Stimulated activated CD8-positive, alpha-beta memory T cell treated with anti-CD3 and anti-CD28 coated beads, Interleukin-7, amount 100 ng/mL, for 4 hours (primary cell): ENCODE measurements around the gene FBXL16.
A peak's percentile ranks its signal among the peaks of the same experiment; 100 is the strongest.
"Not testable (repeated sequence)": the region's sequence is repeated elsewhere in the genome, so short reads cannot be mapped to it uniquely, and the experiment has no call there.

Experiments used
- DNase-seq, 2 donors: peaks; one replicate each; pipeline ENCODE4 v3.0.0-alpha.2; 2020; ENCODE audit warnings: low read depth in 2 of 2

Gene FBXL16

DNA sequence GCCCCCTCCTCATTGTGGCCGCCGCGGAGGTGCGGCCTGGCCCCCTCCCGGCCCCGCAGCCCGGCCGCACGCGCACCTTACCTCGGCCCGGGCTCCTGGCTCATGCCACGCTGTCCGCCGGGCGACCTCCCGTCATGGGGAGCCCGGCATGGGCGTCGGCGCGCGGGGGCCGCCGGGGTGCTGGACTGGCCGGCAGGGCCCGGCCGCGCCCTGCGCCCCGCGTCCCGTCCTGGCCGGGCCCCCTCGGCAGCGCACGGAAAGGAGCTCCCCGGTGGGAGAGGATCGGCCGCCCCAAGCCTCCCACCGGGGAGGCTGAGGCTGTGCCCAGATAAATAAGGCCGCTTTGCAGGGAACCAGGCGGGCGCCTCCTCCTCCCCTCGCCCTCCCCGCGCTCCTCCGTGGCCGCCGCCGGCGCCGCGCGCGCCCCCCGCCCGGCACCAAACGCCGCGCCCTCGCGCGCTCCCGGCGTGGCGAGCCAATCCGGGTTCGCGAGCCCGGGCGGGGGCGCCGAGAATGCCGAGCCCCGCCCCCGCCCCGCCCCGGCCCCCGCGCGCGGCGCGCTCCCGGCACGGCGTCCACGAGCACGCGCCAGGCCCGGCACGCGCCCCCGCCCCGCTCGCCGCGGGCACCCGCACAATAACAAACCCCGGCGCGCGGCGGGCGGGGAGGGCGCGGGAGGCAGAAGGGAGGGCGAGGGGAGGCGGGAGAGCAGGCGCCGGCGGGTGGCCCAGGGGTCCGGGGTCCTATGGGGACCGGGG is at the start of gene FBXL16:
Gene FBXL16, minus strand, starts transcription at position 371 of the 758 bp plus-strand sequence. CDS start 8,396 bp downstream, outside the sequence.
- DNase-seq = no peak

GRCh38 chr16:754656-755055 is 49.1 kb upstream of the FBXL16 start:
- no peak for DNase-seq

DNA sequence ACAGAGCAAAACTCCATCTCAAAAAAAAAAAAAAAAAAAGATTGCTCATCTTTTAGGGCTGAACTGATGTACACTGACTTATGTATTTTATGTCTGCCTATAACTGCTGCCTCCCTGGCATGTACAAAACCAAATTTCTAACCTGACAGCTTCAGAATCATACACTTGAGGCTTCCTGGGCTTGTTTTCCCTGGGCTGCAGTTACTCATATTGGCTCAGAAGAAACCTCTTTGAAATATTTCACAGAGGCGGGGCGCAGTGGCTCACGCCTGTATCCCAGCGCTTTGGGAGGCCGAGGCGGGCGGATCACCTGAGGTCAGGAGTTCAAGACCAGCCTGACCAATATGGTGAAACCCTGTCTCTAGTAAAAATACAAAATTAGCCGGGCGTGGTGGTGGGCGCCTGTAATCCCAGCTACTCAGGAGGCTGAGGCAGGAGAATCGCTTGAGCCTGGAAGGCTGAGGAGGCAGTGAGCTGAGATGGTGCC is 48.6 kb upstream of the FBXL16 start:
- not testable (repeated sequence) for DNase-seq

- no peak for DNase-seq
Measured at GRCh38 chr16:752007-752312, 46.4 kb upstream of the FBXL16 start.

- no peak for DNase-seq
Measured at GRCh38 chr16:751152-752006, 45.8 kb upstream of the FBXL16 start.

DNA sequence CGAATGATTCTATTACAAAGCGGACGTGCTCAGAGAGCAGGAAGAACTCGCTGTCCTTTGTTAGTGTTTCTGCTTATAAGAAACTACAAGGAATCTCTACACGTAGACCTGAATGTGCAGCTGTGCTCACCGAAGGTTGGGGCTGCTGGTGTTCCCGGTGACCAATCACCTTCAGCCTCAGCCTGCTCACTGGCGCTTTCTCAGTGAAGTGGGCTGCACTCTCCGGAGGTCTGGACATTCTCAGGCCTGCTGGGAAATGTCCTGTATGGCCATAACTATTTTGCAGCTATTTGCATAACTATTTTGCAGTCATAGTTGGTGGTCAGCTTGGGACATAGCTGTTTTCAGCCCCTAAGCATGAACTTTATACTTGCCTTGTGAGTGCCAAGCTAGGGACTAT is 44.9 kb upstream of the FBXL16 start:
- no peak for DNase-seq

GRCh38 chr16:749010-749409 is 43.4 kb upstream of the FBXL16 start:
- DNase-seq = no peak

DNA sequence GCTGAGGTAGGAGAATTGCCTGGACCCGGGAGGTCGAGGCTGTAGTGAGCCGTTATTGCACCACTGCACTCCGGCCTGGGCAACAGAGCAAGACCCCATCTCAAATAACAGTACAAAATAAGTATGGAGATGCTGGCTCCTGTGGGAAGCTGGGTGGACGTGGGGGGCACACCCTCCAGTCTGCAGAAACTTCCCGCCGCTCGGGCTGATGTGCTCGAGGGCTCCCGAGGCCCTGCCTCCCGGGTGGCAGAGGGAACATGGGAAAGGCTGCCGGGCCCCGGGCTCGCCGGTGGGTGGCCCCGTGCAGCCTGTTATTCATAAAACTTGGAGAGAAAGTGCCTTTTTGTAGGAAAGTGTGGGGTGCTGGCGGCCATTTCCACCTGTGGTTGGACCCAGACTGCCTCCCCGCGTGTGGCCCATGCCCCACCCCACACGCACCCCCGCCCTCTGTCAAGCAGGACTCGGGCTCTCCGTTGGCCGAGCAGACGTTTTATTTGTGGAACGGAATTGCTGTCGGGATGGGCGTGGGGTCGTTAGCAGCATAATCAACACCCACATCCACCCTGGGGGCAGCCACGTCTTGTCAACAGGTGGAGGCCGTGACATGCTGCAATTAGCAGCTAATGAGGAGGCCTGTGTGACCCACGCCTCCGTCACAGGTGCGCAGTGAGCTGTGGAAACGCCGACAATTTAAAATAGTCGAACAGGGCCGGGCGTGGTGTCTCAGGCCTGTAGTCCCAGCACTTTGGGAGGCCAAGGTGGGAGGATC is 42.6 kb upstream of the FBXL16 start:
- DNase-seq = no peak

GRCh38 chr16:746637-747036 is 41.0 kb upstream of the FBXL16 start:
- no peak for DNase-seq

- no peak for DNase-seq
Measured at GRCh38 chr16:745739-746138, 40.1 kb upstream of the FBXL16 start.

DNA sequence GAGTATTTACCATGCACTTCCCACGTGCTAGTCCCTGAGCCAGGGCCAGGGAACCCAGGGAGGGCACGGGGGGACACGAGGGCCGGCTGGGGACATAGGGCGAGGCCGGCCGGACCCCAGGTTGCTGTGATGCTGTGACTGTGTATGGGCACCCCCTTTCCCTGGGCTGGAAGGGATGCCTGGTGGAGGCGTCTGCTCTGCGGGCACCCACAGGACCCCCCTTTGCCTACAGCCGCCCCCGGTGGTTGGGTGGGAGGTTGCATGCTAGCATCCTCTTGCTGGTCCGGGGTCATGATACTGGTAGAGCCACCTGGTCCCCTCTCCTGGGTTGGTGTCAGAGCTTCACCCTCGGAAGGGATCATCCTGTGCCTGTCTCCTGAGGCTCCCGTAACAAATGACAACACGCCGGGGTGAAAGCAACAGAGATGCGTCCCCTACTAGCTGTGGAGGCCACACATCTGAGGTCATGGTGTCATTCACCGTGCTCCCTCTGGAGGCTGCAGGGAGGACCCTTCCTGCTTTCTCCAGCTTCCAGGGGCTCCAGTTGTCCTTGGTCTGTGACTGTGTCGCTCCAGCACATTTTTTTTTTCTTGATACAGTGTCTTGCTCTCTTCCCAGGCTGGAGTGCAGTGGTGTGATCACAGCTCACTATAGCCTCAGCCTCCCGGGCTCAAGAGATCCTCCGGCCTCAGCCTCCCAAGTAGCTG is 38.3 kb upstream of the FBXL16 start:
- DNase-seq = no peak

DNA sequence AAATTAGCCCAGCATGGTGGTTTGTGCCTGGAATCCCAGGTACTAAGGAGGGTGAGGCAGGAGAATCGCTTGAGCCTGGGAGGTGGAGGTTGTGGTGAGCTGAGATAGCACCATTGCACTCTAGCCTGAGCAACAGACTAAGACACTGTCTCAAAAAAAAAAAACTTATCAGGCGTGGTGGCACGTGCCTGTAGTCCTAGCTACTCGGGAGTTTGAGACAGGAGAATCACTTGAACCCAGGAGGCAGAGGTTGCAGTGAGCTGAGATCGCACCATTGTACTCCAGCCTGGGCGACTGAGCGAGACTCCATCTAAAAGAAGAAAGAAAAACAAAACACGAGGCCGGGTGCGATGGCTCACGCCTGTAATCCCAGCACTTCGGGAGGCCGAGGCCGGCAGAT is 37.3 kb upstream of the FBXL16 start:
- DNase-seq = not testable (repeated sequence)

GRCh38 chr16:741986-742629 is 36.5 kb upstream of the FBXL16 start:
- DNase-seq = no peak

DNA sequence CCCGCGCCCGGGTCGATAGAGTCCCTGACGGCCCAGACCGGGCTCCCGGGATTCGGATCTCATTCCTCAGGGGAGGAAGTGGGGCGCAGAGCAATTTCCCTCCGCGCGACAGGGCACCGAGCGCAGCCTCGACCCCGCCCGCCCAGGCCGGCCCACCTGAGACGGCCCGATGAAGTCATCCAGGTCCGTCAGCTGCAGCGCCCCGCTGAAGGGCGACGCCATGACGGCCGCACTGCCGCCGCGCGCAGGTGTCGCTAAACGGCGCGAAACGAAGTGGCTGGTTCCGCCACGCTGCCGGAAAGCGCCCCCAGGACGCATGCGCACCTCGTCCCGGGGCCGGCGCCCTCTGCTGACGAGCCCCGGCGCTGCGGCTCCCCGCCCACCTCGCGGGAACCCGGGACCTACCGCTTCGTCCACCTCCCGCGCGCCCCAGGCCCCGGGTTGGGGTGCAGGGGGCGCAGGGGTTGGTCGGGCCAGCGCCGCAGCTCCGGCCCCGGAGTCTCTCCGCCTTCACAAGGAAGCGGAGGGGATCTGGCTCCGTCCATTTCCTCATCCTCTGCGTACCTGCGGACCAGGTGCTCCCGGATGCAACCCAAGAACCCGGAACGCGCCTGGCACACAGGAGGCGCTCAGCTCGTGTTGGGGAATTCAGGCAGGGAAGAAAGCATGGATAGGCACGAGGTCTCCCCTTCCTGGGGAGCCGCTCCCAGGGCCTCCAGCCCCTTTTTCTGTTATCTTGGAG is 35.3 kb upstream of the FBXL16 start, which contains the start of gene CIAO3:
Gene CIAO3, minus strand, starts transcription at position 234 of the 742 bp plus-strand sequence. Its CDS starts 12 bp downstream, at position 222.
- peak; percentile 80 to 88 for DNase-seq

DNA sequence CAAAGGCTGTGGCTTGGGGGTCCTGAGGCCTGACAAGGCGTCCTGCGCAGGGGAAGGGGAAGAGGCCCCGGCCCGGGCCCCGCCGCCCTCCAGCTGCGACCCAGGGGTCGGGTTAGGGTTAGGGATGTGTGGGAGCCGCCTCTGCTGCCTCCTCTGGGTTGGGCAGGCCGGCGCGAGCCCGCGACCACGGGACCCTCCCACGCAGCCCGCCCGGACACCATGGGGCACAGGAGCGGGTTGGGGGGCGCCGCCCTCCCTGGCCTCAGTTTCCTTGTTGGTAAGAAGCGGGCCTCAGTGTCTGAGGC is 34.8 kb upstream of the FBXL16 start:
- no peak for DNase-seq

GRCh38 chr16:739560-740458 is 34.2 kb upstream of the FBXL16 start:
- DNase-seq = no peak

DNA sequence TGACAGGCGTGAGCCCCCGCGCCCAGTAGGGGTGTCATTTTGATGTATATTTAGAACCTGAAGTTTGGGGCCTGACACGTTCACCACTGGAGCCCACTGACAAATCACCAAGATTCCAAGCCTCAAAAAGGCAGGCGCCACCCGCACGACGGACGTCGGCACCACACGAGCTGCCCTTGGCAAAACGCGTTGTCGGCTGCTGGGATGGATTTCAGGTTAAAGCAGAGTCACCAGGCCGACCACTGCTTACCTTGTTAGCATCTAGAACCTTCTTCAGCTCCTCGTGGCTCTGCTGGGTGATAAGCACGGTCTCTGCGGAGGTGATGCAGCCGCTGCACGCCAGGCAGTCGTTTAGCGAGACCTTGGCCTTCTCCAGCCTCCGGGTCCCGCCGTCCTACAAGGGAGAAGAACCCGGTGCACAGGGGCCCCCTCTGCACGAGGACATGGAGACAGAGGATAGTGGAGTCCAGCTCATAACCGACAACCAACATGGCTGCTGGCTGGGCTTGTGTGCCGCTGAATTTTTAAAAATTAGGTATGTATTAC is 31.4 kb upstream of the FBXL16 start:
- DNase-seq = no peak

- no peak for DNase-seq
Measured at GRCh38 chr16:735982-736453, 30.4 kb upstream of the FBXL16 start.
